ENCODE data around the gene SPECC1. TPM values are rescaled to one million over a fixed set of nuclear protein-coding genes. Genes with fewer than 3 reads are reported as not detected.

The SPECC1 gene
- polyA plus RNA-seq, 1 of the 3 experiments (the other 2 are of a cell fraction), result 11.2 TPM

- ChIA-PET CTCF (no interaction called here), POLR2A (no interaction called here)
- Histone ChIP-seq H3K79me2 (ENCODE audit: insufficient read depth) (no peaks in the 10 kb centered on the region), H2AFZ (ENCODE audit: low read depth) (no peak overlapping the region), H3K36me3 (replicated peaks in 1 of 2; ENCODE audit: control insufficient read depth in 1 of 2, insufficient read depth in 2 of 2, low read length in 1 of 2) (peaks cover 1 to 20% of the 10 kb centered on the region in 2 experiments), H3K4me3 (ENCODE audit: low read depth in 2 of 2, low read length in 1 of 2) (no peak overlapping the region), H3K27me3 (ENCODE audit: insufficient read depth) (no peaks in the 10 kb centered on the region), H3K27ac (ENCODE audit: low read depth in 2 of 2, low read length in 1 of 2) (no peak overlapping the region; a peak in 1 of 4 replicates), H3K9ac (no peak overlapping the region), H4K20me1 (ENCODE audit: insufficient read depth) (no peaks in the 10 kb centered on the region), H3K4me1 (ENCODE audit: control insufficient read depth in 1 of 2, insufficient read depth in 2 of 2, low read depth in 1 of 2, low read length in 1 of 2) (no peaks in the 10 kb centered on the region; a peak in 1 of 4 replicates), H3K9me3 (no peaks in the 10 kb centered on the region), H3K4me2 (no peak overlapping the region), H3F3A (replicated peaks; ENCODE audit: insufficient read depth) (peaks cover 3% of the 10 kb centered on the region), H3K9me2 (no peaks in the 10 kb centered on the region; the same call in 1 of the 2 replicates)
- no peak for DNase-seq
- TF ChIP-seq RFX5 (IDR thresholded peaks at IDR 0.05; ENCODE audit: low read length), result no peak
- TF ChIP-seq CTCF (IDR thresholded peaks at IDR 0.05), result no peak
- peak; percentile 3; the same call in 1 of the 2 replicates for TF ChIP-seq JUND (IDR thresholded peaks at IDR 0.05)
- no peak for TF ChIP-seq EZH2phosphoT487 (IDR thresholded peaks at IDR 0.05; ENCODE audit: borderline replicate concordance, low read depth)
- WGBS (ENCODE audit: low lambda C conversion rate), result 72% methylated on average over 1 of the region's 1 CpG
Measured at GRCh38 chr17:20243524-20243923, 234.4 kb downstream of the SPECC1 start.

- H3K9ac ChIP-seq, result no peak overlapping the region
- no peaks in the 10 kb centered on the region for H3K27me3 ChIP-seq (ENCODE audit: insufficient read depth)
- no peaks in the 10 kb centered on the region; a peak in 1 of 4 replicates for H3K4me1 ChIP-seq (ENCODE audit: control insufficient read depth in 1 of 2, insufficient read depth in 2 of 2, low read depth in 1 of 2, low read length in 1 of 2)
- peaks cover 3 to 30% of the 10 kb centered on the region in 2 experiments for H3K36me3 ChIP-seq (replicated peaks in 1 of 2; ENCODE audit: control insufficient read depth in 1 of 2, insufficient read depth in 2 of 2, low read length in 1 of 2)
- no peak for DNase-seq
- no peaks in the 10 kb centered on the region for H4K20me1 ChIP-seq (ENCODE audit: insufficient read depth)
- H3K27ac ChIP-seq (ENCODE audit: low read depth in 2 of 2, low read length in 1 of 2), result no peak overlapping the region
- H3K4me3 ChIP-seq (ENCODE audit: low read depth in 2 of 2, low read length in 1 of 2), result no peak overlapping the region
- POLR2A ChIA-PET, result interaction anchor here (0.7 kb wide), 1 partner anchor 156 kb away, joined by 3 read pairs; no protein-coding TSS in a partner anchor
- WGBS (ENCODE audit: low lambda C conversion rate), result 85% methylated on average over 1 of the region's 1 CpG
- no peak overlapping the region for H2AFZ ChIP-seq (ENCODE audit: low read depth)
- no peaks in the 10 kb centered on the region for H3K79me2 ChIP-seq (ENCODE audit: insufficient read depth)
- no peaks in the 10 kb centered on the region for H3K9me2 ChIP-seq
- no peak overlapping the region for H3K4me2 ChIP-seq
- H3K9me3 ChIP-seq, result no peaks in the 10 kb centered on the region
- no peaks in the 10 kb centered on the region for H3F3A ChIP-seq (replicated peaks; ENCODE audit: insufficient read depth)
- CTCF ChIA-PET, result interaction anchor here (1.1 to 1.5 kb wide), 3 partner anchors 8 to 252 kb away, joined by 3 to 4 read pairs (median 3); no protein-coding TSS in a partner anchor
- no peak for TF ChIP-seq FOSL2 (IDR thresholded peaks at IDR 0.05; ENCODE audit: borderline replicate concordance, low read depth)
- no peak for TF ChIP-seq SMC3 (IDR thresholded peaks at IDR 0.05; ENCODE audit: low read depth, low read length)
- no peak for TF ChIP-seq GABPA (IDR thresholded peaks at IDR 0.05; ENCODE audit: low read depth)
- TF ChIP-seq EZH2phosphoT487 (IDR thresholded peaks at IDR 0.05; ENCODE audit: borderline replicate concordance, low read depth), result no peak
- TF ChIP-seq RFX5 (IDR thresholded peaks at IDR 0.05; ENCODE audit: low read length), result no peak
- TF ChIP-seq RAD21 (IDR thresholded peaks at IDR 0.05; ENCODE audit: low read length), result no peak
- no peak for TF ChIP-seq TCF12 (IDR thresholded peaks at IDR 0.05)
- no peak for TF ChIP-seq TAF1 (IDR thresholded peaks at IDR 0.05; ENCODE audit: borderline replicate concordance, low read depth, low read length)
- TF ChIP-seq ZBTB33 (IDR thresholded peaks at IDR 0.05; ENCODE audit: borderline replicate concordance, low read depth), result no peak
- no peak for TF ChIP-seq CHD2 (IDR thresholded peaks at IDR 0.05; ENCODE audit: low read length, partially characterized antibody)
- no peak for TF ChIP-seq EP300 (IDR thresholded peaks at IDR 0.05; ENCODE audit: borderline replicate concordance in 1 of 2, low read depth in 1 of 2, low read length in 1 of 2)
- no peak for TF ChIP-seq MEF2A (IDR thresholded peaks at IDR 0.05; ENCODE audit: borderline replicate concordance, low read depth)
- TF ChIP-seq FOXM1 (IDR thresholded peaks at IDR 0.05; ENCODE audit: low read depth), result no peak
- TF ChIP-seq PBX3 (IDR thresholded peaks at IDR 0.05), result no peak
Measured at GRCh38 chr17:20244671-20245070, 235.5 kb downstream of the SPECC1 start.
